Lung (tissue), 12 donors: ENCODE measurements around the gene SLC46A2. TPM values are rescaled to one million over a fixed set of nuclear protein-coding genes. Genes with fewer than 3 reads are reported as not detected.
A peak's percentile ranks its signal among the peaks of the same experiment; 100 is the strongest.

Source experiments
- ATAC-seq: fragments of 200-7000 bp; cut with Tn5 transposase; one replicate; pipeline ENCODE4 v1.9.1; 2020; ENCODE audit warnings: moderate number of reproducible peaks; ENCODE audit not compliant: insufficient read depth, low FRiP score
- DNase-seq, 3 donors: peaks; one replicate each; pipeline ENCODE4 v3.0.0-alpha.2; 2013 to 2017
- H3K27ac ChIP-seq, 2 donors: one replicate each; pipeline ENCODE4 v1.5.1; 2013; ENCODE audit warnings: mild to moderate bottlenecking in 2 of 2, moderate library complexity in 2 of 2, control low read depth in 1 of 2, inconsistent platforms in 1 of 2, low read depth in 1 of 2, low read length in 1 of 2
- H3K27me3 ChIP-seq, 3 donors: one replicate each; pipeline ENCODE4 v1.5.1; 2013; ENCODE audit warnings: low read length in 2 of 3; ENCODE audit not compliant: control insufficient read depth in 3 of 3, insufficient read depth in 3 of 3
- H3K36me3 ChIP-seq, 4 donors: one replicate each; pipeline ENCODE4 v1.5.1; 2013; ENCODE audit warnings: low read length in 4 of 4, mild to moderate bottlenecking in 1 of 4, moderate library complexity in 1 of 4; ENCODE audit not compliant: control insufficient read depth in 4 of 4, insufficient read depth in 4 of 4
- H3K4me1 ChIP-seq, 5 donors: one replicate each; pipeline ENCODE4 v1.5.1; 2013; ENCODE audit warnings: low read length in 5 of 5, mild to moderate bottlenecking in 2 of 5, moderate library complexity in 1 of 5; ENCODE audit not compliant: control insufficient read depth in 5 of 5, insufficient read depth in 5 of 5
- H3K4me3 ChIP-seq: one replicate; pipeline ENCODE4 v1.5.1; 2013; ENCODE audit warnings: mild to moderate bottlenecking, control low read depth, moderate library complexity
- H3K9ac ChIP-seq, 2 donors: one replicate each; pipeline ENCODE4 v1.5.1; 2013; ENCODE audit warnings: low read length in 2 of 2, control low read depth in 1 of 2; ENCODE audit not compliant: insufficient read depth in 1 of 2
- H3K9me3 ChIP-seq, 4 donors: one replicate each; pipeline ENCODE4 v1.5.1; 2013; ENCODE audit warnings: low read length in 3 of 4, mild to moderate bottlenecking in 1 of 4, moderate library complexity in 1 of 4; ENCODE audit not compliant: control insufficient read depth in 4 of 4, insufficient read depth in 3 of 4
- CTCF ChIP-seq: IDR thresholded peaks from 2 replicates; pipeline ENCODE4 v1.5.1; 2012; ENCODE audit warnings: mild to moderate bottlenecking; ENCODE audit errors: control extremely low read depth, extremely low read depth
- WGBS, 2 donors: extraction: QIAGEN DNeasy Blood & Tissue Kit; methylation state at CpG; one replicate each; pipeline ENCODE4 v1.1.7; 2013; 5-methylcytosine and 5-hydroxymethylcytosine counted together
- polyA plus RNA-seq, 2 donors: library from polyadenylated mRNA; stranded (reverse); fragments of 200-250 nt; gene quantifications; one replicate each; pipeline ENCODE4 v1.2.1, GENCODE V29; 2013
- total RNA-seq, 2 donors: library from RNA; depleted of rRNA in 1 of 2; stranded (reverse); fragments of >200 nt in 1 of 2; gene quantifications; one replicate each; pipeline ENCODE4 v1.2.1, GENCODE V29; 2014 to 2021
- donor health status: control.
- donor health status: control.
- donor health status: Bipolar disorder and iron deficiency.
- donor health status: healthy.
- donor health status: DM: yes; HTN: yes; CAD: no.

Gene SLC46A2
- total and polyA plus RNA-seq, 4 donors, result 0.20 to 18.5 (median 13.6) TPM

- Histone ChIP-seq H3K4me1 (peaks cover 0 to 34% (median 15%) of the 10 kb centered on the region in 5 donors), H3K27ac (peak overlapping the region in 1 of 2 donors; percentile 44), H3K27me3 (no peaks in the 10 kb centered on the region), H3K4me3 (no peak overlapping the region), H3K9me3 (peaks cover 0 to 2% (median 0%) of the 10 kb centered on the region in 4 donors), H3K9ac (no peak overlapping the region), H3K36me3 (peaks cover 0 to 5% (median 4%) of the 10 kb centered on the region in 4 donors)
- ATAC-seq (no peak), DNase-seq (no peak)
- WGBS, 2 donors, result 52 to 59% methylated on average over 3 of the region's 3 CpGs
- no peak for TF ChIP-seq CTCF
These were observed 29.5 kb downstream of the SLC46A2 start for GRCh38 chr9:112861155-112861554.

- TF ChIP-seq CTCF, result no peak
- Histone ChIP-seq H3K9me3 (peaks cover 0 to 2% (median 0%) of the 10 kb centered on the region in 4 donors), H3K36me3 (peaks cover 0 to 5% (median 4%) of the 10 kb centered on the region in 4 donors), H3K4me3 (no peak overlapping the region), H3K27ac (no peak overlapping the region), H3K9ac (no peak overlapping the region), H3K4me1 (peaks cover 0 to 34% (median 15%) of the 10 kb centered on the region in 5 donors), H3K27me3 (no peaks in the 10 kb centered on the region)
- WGBS, 2 donors, result 63 to 82% methylated on average over 1 of the region's 1 CpG
- ATAC-seq, result no peak
- no peak for DNase-seq
These were observed 30.2 kb downstream of the SLC46A2 start for GRCh38 chr9:112860451-112860850.

- Histone ChIP-seq H3K36me3 (peaks cover 0 to 8% (median 0%) of the 10 kb centered on the region in 4 donors), H3K27ac (no peak overlapping the region), H3K4me1 (peaks cover 0 to 33% (median 13%) of the 10 kb centered on the region in 5 donors), H3K4me3 (no peak overlapping the region), H3K27me3 (no peaks in the 10 kb centered on the region), H3K9me3 (no peaks in the 10 kb centered on the region), H3K9ac (no peak overlapping the region)
- ATAC-seq (peak; percentile 24), DNase-seq (peak in 2 of 3 donors; percentile 43 to 68)
- TF ChIP-seq CTCF, result no peak
- 21 to 38% methylated on average over 6 of the region's 6 CpGs for whole genome bisulfite sequencing, 2 donors
These were observed 32.0 kb downstream of the SLC46A2 start for GRCh38 chr9:112858625-112859147.

- no peak for DNase-seq
- Histone ChIP-seq H3K27me3 (no peaks in the 10 kb centered on the region), H3K4me3 (no peak overlapping the region), H3K4me1 (peaks cover 0 to 27% (median 9%) of the 10 kb centered on the region in 5 donors), H3K9ac (no peak overlapping the region), H3K27ac (no peak overlapping the region), H3K36me3 (peaks cover 0 to 10% (median 0%) of the 10 kb centered on the region in 4 donors), H3K9me3 (no peaks in the 10 kb centered on the region)
- TF ChIP-seq CTCF, result no peak
- no peak for ATAC-seq
- 84 to 88% methylated on average over 6 of the region's 6 CpGs for WGBS, 2 donors
These were observed 32.7 kb downstream of the SLC46A2 start for GRCh38 chr9:112858005-112858404.
